Neural progenitor cell (in vitro differentiated cells): Measurements from ENCODE around the gene PUS3.

Experiments used
- CTCF ChIP-seq: fragments of 200-600 bp; sonication (generic); IDR thresholded peaks from 2 replicates; pipeline ENCODE4 v1.5.1; 2017; ENCODE audit warnings: antibody characterized with exemption, mild to moderate bottlenecking
- EZH2 ChIP-seq: fragments of 200-600 bp; sonication (generic); IDR thresholded peaks from 2 replicates; pipeline ENCODE4 v1.6.1; 2017; ENCODE audit warnings: antibody characterized with exemption, mild to moderate bottlenecking, moderate library complexity
- EZH2phosphoT487 ChIP-seq: fragments of 200-600 bp; sonication (generic); IDR thresholded peaks from 2 replicates; pipeline ENCODE4 v1.6.1; 2017; ENCODE audit warnings: antibody characterized with exemption

- no peak for TF ChIP-seq CTCF
- no peak for TF ChIP-seq EZH2
- no peak for TF ChIP-seq EZH2phosphoT487
Measured at GRCh38 chr11:125925804-125926203, 22.8 kb upstream of the PUS3 start.
